OCI-LY7 (cell line): Measurements from ENCODE around the gene AGMO.

Source experiments
- CTCF ChIP-seq: fragments of 200-600 bp; sonication (generic); conservative IDR thresholded peaks from 2 replicates; pipeline ENCODE4 v1.5.1; 2014; ENCODE audit warnings: mild to moderate bottlenecking, antibody characterized with exemption, low read length, moderate library complexity, mixed read lengths
- EZH2phosphoT487 ChIP-seq: fragments of 200-600 bp; sonication (generic); IDR thresholded peaks from 2 replicates; pipeline ENCODE4 v1.6.1; 2018; ENCODE audit warnings: low read depth, borderline replicate concordance, mild to moderate bottlenecking, mixed run types, antibody characterized with exemption, low read length, moderate library complexity, mixed read lengths

GRCh38 chr7:15378494-15379145 lies 183.2 kb downstream of the AGMO start:
- TF ChIP-seq CTCF (no peak), EZH2phosphoT487 (no peak)
